Ishikawa (cell line): ENCODE results near the gene CCDC38.

ENCODE experiments used
- EP300 ChIP-seq: IDR thresholded peaks from 2 replicates; pipeline ENCODE4 v1.6.1; 2012; ENCODE audit warnings: borderline replicate concordance
- FOXM1 ChIP-seq: IDR thresholded peaks from 2 replicates; pipeline ENCODE4 v1.6.1; 2012; ENCODE audit warnings: low read depth, borderline replicate concordance
- RAD21 ChIP-seq: IDR thresholded peaks from 2 replicates; pipeline ENCODE4 v1.6.1; 2012; ENCODE audit warnings: low read depth
- YY1 ChIP-seq: IDR thresholded peaks from 2 replicates; pipeline ENCODE4 v1.6.1; 2012; ENCODE audit warnings: low read depth

- TF ChIP-seq RAD21 = no peak
- TF ChIP-seq YY1 = no peak; the same call in none of the 2 replicates
- no peak for TF ChIP-seq FOXM1
- TF ChIP-seq EP300 = no peak
Measured at GRCh38 chr12:95942524-95943329, at the start of gene CCDC38.
